ENCODE data around the gene MMEL1. TPM values are rescaled to one million over a fixed set of nuclear protein-coding genes. Genes with fewer than 3 reads are reported as not detected.

Gene MMEL1
- total and polyA plus RNA-seq, 12 donors, result 0.17 to 3.9 (median 0.67) TPM; not detected in 7

DNA sequence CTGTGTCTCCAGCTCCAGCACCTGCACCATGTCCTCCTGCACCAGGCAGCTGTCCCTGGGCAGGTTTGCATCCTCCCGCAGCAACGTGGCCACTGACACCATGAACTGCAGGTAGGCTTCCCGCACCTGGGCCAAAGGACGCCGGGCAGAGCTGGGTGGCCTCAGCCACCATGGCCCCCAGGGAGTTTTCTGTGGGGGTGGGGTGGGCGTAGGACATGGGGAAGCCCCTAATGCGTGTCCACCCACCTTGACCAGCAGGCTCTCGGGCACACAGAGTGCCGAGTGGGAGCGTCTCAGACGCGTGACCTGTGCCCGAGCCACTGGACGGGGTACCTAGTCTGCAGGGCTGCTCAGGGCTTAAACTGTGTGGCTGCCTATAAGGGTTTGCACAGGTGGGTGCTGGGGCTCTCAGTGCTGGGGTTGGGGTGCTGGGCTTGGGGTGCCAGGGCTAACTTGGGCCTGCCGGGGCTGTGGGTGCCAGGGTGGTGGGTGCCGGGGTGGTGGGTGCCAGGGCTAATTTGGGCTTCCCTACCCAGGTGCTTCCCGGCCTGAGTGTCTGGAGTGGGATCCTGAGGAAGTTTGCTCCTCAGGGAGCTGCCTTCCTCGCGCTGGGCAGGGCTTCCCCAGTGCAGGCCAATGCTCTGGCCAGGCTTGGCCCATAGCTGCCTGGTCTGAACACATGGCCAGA is 28.5 kb downstream of the MMEL1 start:
- Histone ChIP-seq H3K27ac (no peak overlapping the region), H3K27me3 (peaks cover 0 to 42% (median 9%) of the 10 kb centered on the region in 7 donors), H3K9me3 (peaks cover 0 to 19% (median 0%) of the 10 kb centered on the region in 11 donors), H3K4me1 (peaks cover 0 to 21% (median 5%) of the 10 kb centered on the region in 9 donors), H3K36me3 (no peaks in the 10 kb centered on the region), H3K4me3 (no peak overlapping the region)
- intact Hi-C loops (cut with DNase I), result no loop called here
- no peak for ATAC-seq
- TF ChIP-seq, protein P1, sequence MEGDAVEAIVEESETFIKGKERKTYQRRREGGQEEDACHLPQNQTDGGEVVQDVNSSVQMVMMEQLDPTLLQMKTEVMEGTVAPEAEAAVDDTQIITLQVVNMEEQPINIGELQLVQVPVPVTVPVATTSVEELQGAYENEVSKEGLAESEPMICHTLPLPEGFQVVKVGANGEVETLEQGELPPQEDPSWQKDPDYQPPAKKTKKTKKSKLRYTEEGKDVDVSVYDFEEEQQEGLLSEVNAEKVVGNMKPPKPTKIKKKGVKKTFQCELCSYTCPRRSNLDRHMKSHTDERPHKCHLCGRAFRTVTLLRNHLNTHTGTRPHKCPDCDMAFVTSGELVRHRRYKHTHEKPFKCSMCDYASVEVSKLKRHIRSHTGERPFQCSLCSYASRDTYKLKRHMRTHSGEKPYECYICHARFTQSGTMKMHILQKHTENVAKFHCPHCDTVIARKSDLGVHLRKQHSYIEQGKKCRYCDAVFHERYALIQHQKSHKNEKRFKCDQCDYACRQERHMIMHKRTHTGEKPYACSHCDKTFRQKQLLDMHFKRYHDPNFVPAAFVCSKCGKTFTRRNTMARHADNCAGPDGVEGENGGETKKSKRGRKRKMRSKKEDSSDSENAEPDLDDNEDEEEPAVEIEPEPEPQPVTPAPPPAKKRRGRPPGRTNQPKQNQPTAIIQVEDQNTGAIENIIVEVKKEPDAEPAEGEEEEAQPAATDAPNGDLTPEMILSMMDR (IDR thresholded peaks at IDR 0.05), result no peak
- no peak for DNase-seq
- WGBS, 2 donors, result 83% methylated on average over 19 of the region's 19 CpGs

DNA sequence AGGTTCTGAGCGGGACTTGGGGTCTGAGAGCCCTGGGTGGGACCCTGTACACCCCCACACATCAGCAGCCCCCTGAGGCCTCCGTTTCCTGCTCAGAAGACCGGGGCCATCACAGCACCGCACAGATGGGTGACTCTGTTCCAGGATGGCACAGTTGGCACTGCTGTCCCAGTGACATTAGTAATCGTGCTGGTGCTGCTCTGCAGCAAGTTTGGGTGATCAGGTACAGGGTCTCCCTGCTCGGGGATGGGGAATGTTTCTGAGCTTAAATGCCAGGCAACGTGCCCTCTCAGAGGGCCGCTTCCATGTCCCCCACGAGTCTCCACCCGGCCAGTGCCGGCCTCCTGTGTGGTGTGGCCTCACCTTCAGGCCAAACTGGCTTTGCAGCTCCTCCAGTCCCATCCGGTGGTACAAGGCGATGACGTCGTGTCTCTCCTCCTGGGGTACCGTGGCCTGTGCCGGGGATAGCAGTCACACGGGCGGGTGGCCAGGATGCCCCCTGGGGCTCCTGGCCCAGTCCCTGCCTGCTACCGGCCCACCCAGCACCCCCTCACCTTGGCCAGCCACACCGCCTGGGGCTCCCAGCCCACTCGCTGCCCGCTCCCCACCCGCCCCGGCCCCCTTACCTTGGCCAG is 29.2 kb downstream of the MMEL1 start:
- H3K27me3 ChIP-seq, result peaks cover 0 to 39% (median 9%) of the 10 kb centered on the region in 7 donors
- WGBS, 2 donors, result 79 to 84% methylated on average over 25 of the region's 25 CpGs
- H3K4me3 ChIP-seq, result no peak overlapping the region

DNA sequence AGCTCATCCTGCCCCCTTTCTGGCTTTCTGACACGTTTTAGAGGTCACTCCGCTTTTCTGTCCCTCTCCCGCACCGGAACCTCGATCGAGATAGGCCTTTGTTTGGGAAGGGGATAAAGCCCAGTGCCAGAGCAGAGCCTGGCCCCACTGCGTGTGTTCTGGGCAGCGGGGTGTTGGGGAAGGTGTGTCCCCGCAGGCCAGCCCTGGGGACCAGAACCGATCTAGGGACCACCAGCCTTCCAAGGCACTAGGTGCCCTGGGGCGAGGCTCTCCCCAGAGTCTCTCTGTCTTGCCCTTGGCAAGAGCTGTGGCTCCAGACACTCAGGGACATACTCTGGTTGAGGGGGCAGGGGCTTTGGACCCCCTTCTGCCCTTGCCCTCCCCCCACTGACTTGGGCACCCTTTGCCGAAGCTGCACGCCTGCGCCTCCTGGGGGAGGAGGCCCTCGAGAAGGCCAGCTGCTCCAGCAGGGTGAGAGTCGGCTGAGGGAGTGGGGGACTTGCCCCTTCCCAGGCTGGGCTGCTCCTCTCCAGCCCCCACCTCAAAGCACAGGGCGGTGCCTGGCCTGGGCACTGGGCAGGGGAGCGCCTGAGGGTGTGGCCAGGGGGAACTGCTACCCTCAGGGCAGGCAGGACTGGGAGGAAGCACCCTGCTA is 29.8 kb downstream of the MMEL1 start:
- DNase-seq, result no peak
- intact Hi-C loops (cut with DNase I), result no loop called here
- H3K27ac ChIP-seq, result no peak overlapping the region
- peaks cover 0 to 39% (median 9%) of the 10 kb centered on the region in 7 donors for H3K27me3 ChIP-seq
- H3K9me3 ChIP-seq, result peaks cover 0 to 32% (median 9%) of the 10 kb centered on the region in 11 donors
- H3K4me1 ChIP-seq, result peaks cover 0 to 18% (median 5%) of the 10 kb centered on the region in 9 donors
- WGBS, 2 donors, result 73 to 78% methylated on average over 18 of the region's 18 CpGs
- H3K36me3 ChIP-seq, result no peaks in the 10 kb centered on the region
- TF ChIP-seq, protein P1 (IDR thresholded peaks at IDR 0.05), result no peak
- no peak for ATAC-seq
- H3K4me3 ChIP-seq, result no peak overlapping the region

More for the DNA sequence above, 29.2 kb downstream of the MMEL1 start:
- ATAC-seq (no peak), DNase-seq (no peak)
- Histone ChIP-seq H3K27ac (no peak overlapping the region), H3K4me1 (peaks cover 0 to 21% (median 5%) of the 10 kb centered on the region in 9 donors), H3K9me3 (peaks cover 0 to 25% (median 4%) of the 10 kb centered on the region in 11 donors), H3K36me3 (no peaks in the 10 kb centered on the region)
- intact Hi-C loops (cut with DNase I), result no loop called here
- TF ChIP-seq, protein P1 (IDR thresholded peaks at IDR 0.05), result no peak

DNA sequence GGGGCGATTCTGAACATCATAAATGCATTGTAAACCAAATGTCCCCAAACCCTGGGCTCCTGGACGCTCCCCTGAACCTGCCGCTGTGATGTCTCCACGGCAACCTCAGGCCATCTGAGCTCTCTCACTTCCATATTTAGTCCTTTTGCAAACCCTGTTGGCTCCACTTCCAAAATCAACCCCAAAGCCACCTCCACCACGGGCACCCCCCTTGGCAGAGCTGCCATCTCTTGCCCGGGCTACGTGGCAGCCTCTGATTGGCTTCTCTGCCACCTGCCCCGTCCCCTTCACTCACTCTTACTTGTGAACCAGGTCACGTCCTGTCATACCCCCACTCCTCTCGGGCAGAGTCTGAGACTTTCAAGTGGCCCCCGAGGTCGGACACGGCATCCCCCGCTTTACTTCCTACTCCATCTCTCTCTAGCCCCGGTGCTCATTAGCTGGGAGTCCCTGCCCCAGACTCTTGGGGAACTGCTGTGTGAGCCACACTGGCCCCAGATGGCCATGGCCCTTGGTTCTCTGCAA is 30.4 kb downstream of the MMEL1 start:
- no peak overlapping the region for H3K27ac ChIP-seq
- no peak overlapping the region for H3K4me3 ChIP-seq
- TF ChIP-seq, protein P1 (IDR thresholded peaks at IDR 0.05), result no peak
- WGBS, 2 donors, result 79 to 80% methylated on average over 15 of the region's 15 CpGs
- H3K27me3 ChIP-seq, result peaks cover 0 to 39% (median 9%) of the 10 kb centered on the region in 7 donors
- peaks cover 0 to 36% (median 9%) of the 10 kb centered on the region in 11 donors for H3K9me3 ChIP-seq
- no peak for DNase-seq
- intact Hi-C loops (cut with DNase I), result no loop called here
- no peak for ATAC-seq
- no peaks in the 10 kb centered on the region for H3K36me3 ChIP-seq
- H3K4me1 ChIP-seq, result peaks cover 0 to 11% (median under 1%) of the 10 kb centered on the region in 9 donors

Measured in heart right ventricle (tissue), 16 donors.